ENCODE results near the gene ZSCAN30. TPM values are rescaled to one million over a fixed set of nuclear protein-coding genes. Genes with fewer than 3 reads are reported as not detected.
A peak's percentile ranks its signal among the peaks of the same experiment; 100 is the strongest.

The ZSCAN30 gene
- 4.8 and 5.3 TPM in 2 replicates for total RNA-seq (2014; rRNA removed; shearing (Covaris generic))

DNA sequence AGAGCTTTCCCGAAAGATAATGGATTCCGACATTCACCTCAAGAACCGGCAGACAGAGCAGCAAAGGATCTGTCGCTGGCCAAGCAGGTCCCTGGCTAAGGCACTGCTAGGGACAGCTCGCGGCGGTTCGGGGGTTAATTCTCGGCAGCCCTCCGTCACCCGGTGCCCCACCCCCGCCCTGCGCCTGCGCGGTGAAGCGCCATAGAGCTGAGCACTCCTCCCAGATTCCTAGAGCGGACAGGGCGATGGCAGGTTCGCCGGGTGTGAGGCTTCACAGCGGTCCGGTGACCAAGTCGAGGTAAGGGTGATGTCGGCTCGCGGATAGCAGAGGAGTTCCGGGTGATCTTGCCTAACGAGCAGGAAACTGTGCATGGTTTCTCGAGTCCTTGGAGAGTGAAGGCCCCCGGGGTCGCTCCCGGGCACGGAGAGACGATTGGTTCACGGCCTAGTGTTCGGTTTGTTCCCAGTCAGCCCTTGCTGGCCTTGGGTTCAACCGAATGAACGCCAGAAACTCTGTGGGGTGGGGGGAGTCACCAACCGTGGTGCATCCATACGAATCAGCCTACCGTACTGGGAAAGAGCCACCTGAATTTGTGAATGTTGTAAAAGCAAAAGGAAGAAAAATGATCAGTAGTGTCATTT is at the start of gene ZSCAN30:
Gene ZSCAN30 (minus strand): TSS at position 136 of the 642 bp plus-strand sequence. CDS start 25,877 bp downstream, outside the sequence.
- DNase-seq (ENCODE audit: low spot score): peak; percentile 92

DNA sequence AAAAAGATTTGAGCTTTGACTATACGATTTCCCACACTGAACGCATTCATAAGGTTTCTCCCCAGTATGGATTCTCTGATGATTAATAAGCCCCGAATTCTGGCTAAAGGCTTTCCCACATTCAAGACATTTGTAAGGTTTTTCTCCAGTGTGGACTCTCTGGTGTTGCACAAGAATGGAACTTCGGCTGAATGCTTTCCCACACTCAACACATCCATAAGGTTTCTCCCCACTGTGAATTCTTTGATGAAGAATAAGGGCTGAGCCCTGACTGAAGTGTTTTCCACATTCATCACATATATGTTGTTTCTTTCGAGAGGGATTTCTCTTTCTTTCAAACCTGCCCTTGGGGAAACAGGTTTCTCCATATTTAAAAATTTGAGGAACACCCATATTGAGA is 47.3 kb upstream of the ZSCAN30 start:
- no peak for DNase-seq (ENCODE audit: low spot score)

GRCh38 chr18:35335866-35336265 is 45.8 kb upstream of the ZSCAN30 start:
- no peak for DNase-seq (ENCODE audit: low spot score)

- no peak for DNase-seq (ENCODE audit: low spot score)
These were observed 44.8 kb upstream of the ZSCAN30 start for GRCh38 chr18:35334821-35335220.

DNA sequence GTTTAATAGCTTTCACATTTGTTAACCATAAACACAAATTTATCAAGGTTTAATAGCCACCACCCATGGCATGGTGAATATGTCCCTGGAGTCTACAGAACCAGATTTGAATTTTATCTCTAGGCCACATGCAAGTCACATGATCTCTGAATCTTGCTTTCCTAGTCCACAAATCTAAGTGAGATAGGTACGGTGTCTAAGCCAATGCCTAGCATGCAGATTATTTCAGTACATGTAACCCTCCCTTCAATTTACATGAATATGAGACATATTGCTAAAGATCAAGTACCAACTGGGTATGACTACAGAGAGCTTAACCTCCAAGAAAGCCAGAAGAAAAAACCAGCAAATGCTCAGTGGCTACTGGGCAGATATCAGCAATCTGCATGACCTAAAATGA is 44.2 kb upstream of the ZSCAN30 start:
- no peak for DNase-seq (ENCODE audit: low spot score)

GRCh38 chr18:35331367-35332087 is 41.5 kb upstream of the ZSCAN30 start:
- DNase-seq (ENCODE audit: low spot score): no peak

GRCh38 chr18:35328868-35329267 is 38.8 kb upstream of the ZSCAN30 start:
- DNase-seq (ENCODE audit: low spot score): no peak

GRCh38 chr18:35326695-35327387 is 36.8 kb upstream of the ZSCAN30 start:
- DNase-seq (ENCODE audit: low spot score): no peak

DNA sequence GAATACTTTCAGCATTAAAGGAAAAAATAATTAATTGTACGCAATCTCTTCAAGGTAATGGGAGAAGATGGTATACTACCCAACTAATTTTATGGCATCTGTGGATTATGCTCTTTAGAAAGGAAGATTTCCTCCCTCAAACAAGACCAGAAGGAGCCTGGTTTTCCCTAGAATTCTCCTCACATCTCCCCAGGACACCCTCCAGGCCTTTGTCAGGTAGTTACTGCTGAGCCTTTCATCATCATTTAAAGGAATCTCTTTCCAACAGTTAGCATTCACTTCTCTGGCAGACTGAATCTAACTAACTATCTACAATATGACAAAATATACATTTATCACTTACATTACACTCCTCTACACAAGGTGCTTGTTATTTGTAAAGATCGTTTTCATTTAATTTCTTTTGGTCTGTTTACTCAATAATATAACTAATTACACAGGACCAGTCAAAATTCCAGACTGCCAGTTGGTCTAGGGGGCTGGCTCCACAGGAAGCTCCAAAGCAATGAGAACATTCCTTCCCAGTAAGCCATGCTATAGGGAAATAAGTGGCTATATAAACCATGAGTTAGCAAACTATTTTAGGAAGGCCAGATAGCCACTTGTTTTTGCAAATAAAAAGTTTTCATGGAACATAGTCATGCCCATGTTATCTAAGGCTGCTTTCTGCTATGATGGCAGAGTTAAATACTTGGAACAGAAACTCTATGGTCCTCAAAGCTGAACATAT is 35.1 kb upstream of the ZSCAN30 start:
- DNase-seq (ENCODE audit: low spot score): no peak

GRCh38 chr18:35322486-35323458 is 32.7 kb upstream of the ZSCAN30 start:
- DNase-seq (ENCODE audit: low spot score): no peak

DNA sequence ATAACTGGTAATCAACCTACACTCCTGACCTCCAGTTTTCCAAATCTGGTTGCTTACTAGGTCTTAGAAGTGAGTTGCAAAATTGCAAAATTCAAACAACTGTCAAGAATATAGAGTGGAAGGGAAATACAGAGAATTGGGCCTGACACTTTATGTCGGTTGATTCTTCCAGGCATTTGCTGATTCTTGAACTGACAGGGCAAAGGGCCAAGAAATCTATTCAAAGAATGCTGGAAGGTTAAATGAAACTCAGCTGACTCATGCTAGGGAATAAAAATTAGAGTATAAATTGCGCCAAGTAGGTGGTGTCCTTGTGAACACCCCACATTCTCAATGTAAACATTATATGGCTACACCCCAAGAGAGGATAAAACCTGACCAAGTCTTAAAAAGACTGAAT is 21.5 kb upstream of the ZSCAN30 start:
- DNase-seq (ENCODE audit: low spot score): no peak

GRCh38 chr18:35306588-35307250 is 16.7 kb upstream of the ZSCAN30 start:
- DNase-seq (ENCODE audit: low spot score): no peak

GRCh38 chr18:35303610-35304009 is 13.6 kb upstream of the ZSCAN30 start:
- no peak for DNase-seq (ENCODE audit: low spot score)

GRCh38 chr18:35296060-35296459 is 6.0 kb upstream of the ZSCAN30 start:
- no peak for DNase-seq (ENCODE audit: low spot score)

- no peak for DNase-seq (ENCODE audit: low spot score)
These were observed 1.1 kb upstream of the ZSCAN30 start for GRCh38 chr18:35291166-35291565.

DNA sequence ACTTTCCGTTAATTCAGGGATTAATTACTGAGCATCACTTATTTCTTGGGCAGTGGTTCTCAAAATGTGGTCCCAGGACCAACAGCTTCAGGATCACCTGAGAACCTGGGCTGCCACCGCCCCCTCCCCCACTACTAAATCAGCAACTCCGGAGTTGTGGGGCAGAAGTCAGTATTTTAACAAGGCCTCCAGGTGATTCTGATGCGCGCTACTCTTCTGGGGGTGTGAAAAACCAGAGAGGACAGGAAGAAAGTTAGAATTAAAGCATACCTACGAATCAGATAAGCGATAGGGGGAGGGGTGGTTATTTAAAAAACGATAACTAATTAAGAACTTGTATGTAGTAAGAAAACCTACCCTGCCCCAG is 319 bp downstream of the ZSCAN30 start:
- DNase-seq (ENCODE audit: low spot score): no peak

DNA sequence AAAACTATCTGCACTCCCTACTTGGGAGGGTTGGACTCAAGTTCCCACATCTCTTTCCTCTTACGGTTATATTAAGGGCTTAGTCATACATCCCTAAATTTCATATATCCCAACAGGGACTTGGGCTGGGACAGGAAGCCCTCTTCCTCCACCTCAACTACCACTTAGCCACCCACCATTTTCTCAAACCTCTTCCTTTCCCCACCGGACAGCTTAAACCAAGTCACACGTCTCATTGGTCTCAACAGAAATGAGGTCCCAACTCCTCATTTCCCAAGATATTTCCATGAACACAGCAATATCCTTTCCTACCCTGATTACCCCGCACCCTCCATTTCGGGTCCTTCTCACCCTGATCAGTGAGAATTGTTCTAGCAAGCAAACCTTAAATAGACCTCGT is 736 bp downstream of the ZSCAN30 start:
- no peak for DNase-seq (ENCODE audit: low spot score)

- DNase-seq (ENCODE audit: low spot score): no peak
These were observed 5.2 kb downstream of the ZSCAN30 start for GRCh38 chr18:35284841-35285240.

DNA sequence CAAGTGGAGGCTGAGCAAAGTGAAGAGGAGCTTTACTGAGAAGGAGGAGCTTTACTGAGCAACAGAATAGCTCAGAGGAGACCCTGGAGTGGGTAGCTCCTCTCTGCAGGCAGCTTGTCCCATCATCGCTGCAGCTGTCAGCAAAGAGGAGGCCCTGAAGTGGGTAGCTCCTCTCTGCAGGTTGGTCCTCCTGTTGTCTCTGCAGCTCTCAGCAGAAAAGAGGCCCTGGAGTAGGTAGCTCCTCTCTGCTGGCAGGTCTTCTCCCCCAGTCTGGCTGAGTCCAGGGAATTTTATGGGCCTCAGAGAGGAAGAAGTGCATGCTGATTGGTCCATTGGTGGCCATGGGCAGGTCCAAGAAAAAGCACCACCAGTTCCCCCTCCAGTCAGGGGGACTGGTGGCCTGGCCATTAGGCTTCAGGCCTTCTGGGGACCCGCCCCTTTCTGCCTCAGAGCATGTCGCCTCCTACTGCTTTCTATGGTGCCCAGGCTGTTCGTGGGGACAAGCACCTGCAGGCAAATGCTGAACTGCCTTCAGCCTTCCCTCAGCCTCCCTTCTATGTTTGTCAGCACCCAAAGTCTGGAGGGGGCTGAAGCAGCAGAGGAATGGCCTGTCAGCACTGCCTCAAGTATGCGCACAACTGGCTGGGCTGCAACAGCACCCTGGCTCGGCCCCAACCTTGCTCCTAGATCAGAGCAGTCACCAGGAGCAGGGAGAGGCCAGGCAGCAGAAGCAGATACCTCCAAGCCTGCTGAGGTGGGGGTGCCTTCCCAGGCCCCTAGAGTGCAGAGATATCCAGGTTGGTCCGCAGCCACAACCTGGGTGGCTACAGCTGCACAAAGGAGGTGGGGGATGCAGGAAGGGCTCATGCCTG is 5.9 kb downstream of the ZSCAN30 start:
- no peak for DNase-seq (ENCODE audit: low spot score)
